ENCODE results near the gene PDE6B.

- TF ChIP-seq EP300 (IDR thresholded peaks at IDR 0.05; ENCODE audit: low read depth) (no peak), POLR2A (IDR thresholded peaks at IDR 0.05) (no peak)
Measured at GRCh38 chr4:612749-613125, 12.6 kb upstream of the PDE6B start.
